RWPE2 (cell line): ENCODE results near the gene RSU1.

Source experiments
- ATAC-seq: fragments of 200-7000 bp; cut with Tn5 transposase; 3 replicates; pipeline ENCODE4 v1.9.1; 2021; ENCODE audit warnings: low read depth
- DNase-seq: peaks from one replicate; pipeline ENCODE4 v3.0.0-alpha.2; 2020; ENCODE audit warnings: low spot score
- H3K27ac ChIP-seq: fragments of 450-650 bp; 2 replicates; pipeline ENCODE4 v1.5.1; 2017; ENCODE audit warnings: mild to moderate bottlenecking; ENCODE audit not compliant: poor library complexity, severe bottlenecking
- H3K27me3 ChIP-seq: fragments of 250-450 bp; sonication (Bioruptor Pico); 2 replicates; pipeline ENCODE4 v1.5.1; 2021; ENCODE audit warnings: mild to moderate bottlenecking, moderate library complexity; ENCODE audit not compliant: insufficient read depth, poor library complexity, severe bottlenecking
- H3K36me3 ChIP-seq: fragments of 250-450 bp; sonication (Bioruptor Pico); 2 replicates; pipeline ENCODE4 v1.5.1; 2020; ENCODE audit warnings: low read depth, mild to moderate bottlenecking, moderate library complexity
- H3K4me1 ChIP-seq: fragments of 250-450 bp; sonication (Bioruptor Pico); 2 replicates; pipeline ENCODE4 v1.5.1; 2021; ENCODE audit warnings: mild to moderate bottlenecking, moderate library complexity; ENCODE audit not compliant: insufficient read depth, poor library complexity, severe bottlenecking
- H3K4me3 ChIP-seq: fragments of 250-450 bp; sonication (Bioruptor Pico); 2 replicates; pipeline ENCODE4 v1.5.1; 2021; ENCODE audit warnings: mild to moderate bottlenecking, moderate library complexity; ENCODE audit not compliant: severe bottlenecking
- H3K9me3 ChIP-seq: fragments of 250-450 bp; sonication (Bioruptor Pico); 2 replicates; pipeline ENCODE4 v1.5.1; 2021; ENCODE audit warnings: mild to moderate bottlenecking, moderate library complexity; ENCODE audit not compliant: severe bottlenecking
- CTCF ChIP-seq: fragments of 450-650 bp; IDR thresholded peaks from one replicate; pipeline ENCODE4 v1.5.1; 2017; ENCODE audit warnings: mild to moderate bottlenecking, moderate library complexity; ENCODE audit not compliant: poor library complexity, severe bottlenecking

RSU1 gene

GRCh38 chr10:16717622-16718395 lies 99.4 kb downstream of the RSU1 start:
- no peak for DNase-seq
- Histone ChIP-seq H3K4me1 (no peaks in the 10 kb centered on the region), H3K4me3 (no peak overlapping the region), H3K27ac (no peak overlapping the region), H3K9me3 (no peaks in the 10 kb centered on the region), H3K27me3 (no peaks in the 10 kb centered on the region), H3K36me3 (no peaks in the 10 kb centered on the region)
- no peak for ATAC-seq
- no peak for TF ChIP-seq CTCF

GRCh38 chr10:16716051-16716450 lies 101.2 kb downstream of the RSU1 start:
- Histone ChIP-seq H3K4me1 (no peaks in the 10 kb centered on the region), H3K27ac (no peak overlapping the region), H3K27me3 (no peaks in the 10 kb centered on the region), H3K4me3 (no peak overlapping the region), H3K9me3 (no peaks in the 10 kb centered on the region), H3K36me3 (no peaks in the 10 kb centered on the region)
- no peak for DNase-seq
- ATAC-seq = no peak
- TF ChIP-seq CTCF = no peak

GRCh38 chr10:16713290-16713689 lies 103.9 kb downstream of the RSU1 start:
- no peak for DNase-seq
- Histone ChIP-seq H3K9me3 (no peaks in the 10 kb centered on the region), H3K27ac (no peak overlapping the region), H3K4me1 (no peaks in the 10 kb centered on the region), H3K27me3 (no peaks in the 10 kb centered on the region), H3K36me3 (no peaks in the 10 kb centered on the region), H3K4me3 (no peak overlapping the region)
- no peak for ATAC-seq
- no peak for TF ChIP-seq CTCF

- Histone ChIP-seq H3K36me3 (no peaks in the 10 kb centered on the region), H3K9me3 (no peaks in the 10 kb centered on the region), H3K4me3 (no peak overlapping the region), H3K27ac (no peak overlapping the region), H3K4me1 (no peaks in the 10 kb centered on the region), H3K27me3 (no peaks in the 10 kb centered on the region)
- ATAC-seq (no peak), DNase-seq (no peak)
- no peak for TF ChIP-seq CTCF
Observed at GRCh38 chr10:16712883-16713282, 104.3 kb downstream of the RSU1 start.

- no peak for TF ChIP-seq CTCF
- H3K27ac ChIP-seq = no peak overlapping the region
- H3K4me3 ChIP-seq = no peak overlapping the region
- no peaks in the 10 kb centered on the region for H3K36me3 ChIP-seq
- ATAC-seq (no peak), DNase-seq (no peak)
- no peaks in the 10 kb centered on the region for H3K9me3 ChIP-seq
- H3K27me3 ChIP-seq = no peaks in the 10 kb centered on the region
- no peaks in the 10 kb centered on the region for H3K4me1 ChIP-seq
Observed at GRCh38 chr10:16700331-16700730, 116.9 kb downstream of the RSU1 start.
